22Rv1 (cell line): ENCODE results near the gene CDC14A.

Source experiments
- H3K27ac ChIP-seq: fragments of 450-650 bp; 2 replicates; pipeline ENCODE4 v1.5.1; 2017
- ZFX ChIP-seq: fragments of 450-650 bp; IDR thresholded peaks from 2 replicates; pipeline ENCODE4 v1.6.1; 2017; ENCODE audit warnings: antibody characterized with exemption, borderline replicate concordance
- TF ChIP-seq, protein P1 (sequence below): fragments of 450-650 bp; IDR thresholded peaks from 2 replicates; pipeline ENCODE4 v1.5.1; 2017; ENCODE audit warnings: mild to moderate bottlenecking

Gene CDC14A

DNA sequence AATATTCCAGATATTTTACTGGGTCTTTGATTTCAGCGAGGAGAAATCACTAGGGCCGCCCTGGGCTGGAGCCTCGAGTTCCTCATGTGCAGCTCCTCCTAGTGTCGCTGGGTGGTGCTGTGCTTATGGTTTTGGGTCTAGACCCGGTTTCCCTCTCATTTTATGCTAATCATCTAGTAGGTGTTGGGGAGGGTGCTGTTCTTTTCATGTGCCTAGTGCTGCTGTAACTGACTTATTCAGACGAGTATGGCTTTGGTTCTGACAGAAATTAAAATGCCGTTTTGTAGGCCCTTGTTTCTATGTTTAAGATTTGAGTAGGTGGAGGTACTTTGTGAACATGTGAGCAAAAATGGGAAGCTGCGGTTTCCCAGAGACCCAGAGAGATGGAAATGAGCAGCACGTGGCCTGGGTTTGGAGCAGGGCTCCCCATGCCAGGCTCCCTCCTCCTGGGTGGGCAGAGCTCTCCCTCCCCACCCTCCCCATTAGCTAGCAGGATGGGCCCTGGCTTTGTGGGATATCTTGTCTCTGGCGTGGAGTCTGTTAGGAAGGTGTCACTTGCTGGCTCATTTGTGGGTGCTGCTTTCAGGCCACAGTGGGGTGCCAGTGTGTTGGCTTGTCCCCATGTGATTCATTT is 111.6 kb downstream of the CDC14A start:
- TF ChIP-seq, protein P1, sequence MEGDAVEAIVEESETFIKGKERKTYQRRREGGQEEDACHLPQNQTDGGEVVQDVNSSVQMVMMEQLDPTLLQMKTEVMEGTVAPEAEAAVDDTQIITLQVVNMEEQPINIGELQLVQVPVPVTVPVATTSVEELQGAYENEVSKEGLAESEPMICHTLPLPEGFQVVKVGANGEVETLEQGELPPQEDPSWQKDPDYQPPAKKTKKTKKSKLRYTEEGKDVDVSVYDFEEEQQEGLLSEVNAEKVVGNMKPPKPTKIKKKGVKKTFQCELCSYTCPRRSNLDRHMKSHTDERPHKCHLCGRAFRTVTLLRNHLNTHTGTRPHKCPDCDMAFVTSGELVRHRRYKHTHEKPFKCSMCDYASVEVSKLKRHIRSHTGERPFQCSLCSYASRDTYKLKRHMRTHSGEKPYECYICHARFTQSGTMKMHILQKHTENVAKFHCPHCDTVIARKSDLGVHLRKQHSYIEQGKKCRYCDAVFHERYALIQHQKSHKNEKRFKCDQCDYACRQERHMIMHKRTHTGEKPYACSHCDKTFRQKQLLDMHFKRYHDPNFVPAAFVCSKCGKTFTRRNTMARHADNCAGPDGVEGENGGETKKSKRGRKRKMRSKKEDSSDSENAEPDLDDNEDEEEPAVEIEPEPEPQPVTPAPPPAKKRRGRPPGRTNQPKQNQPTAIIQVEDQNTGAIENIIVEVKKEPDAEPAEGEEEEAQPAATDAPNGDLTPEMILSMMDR, result peak; percentile 85
- TF ChIP-seq ZFX, result no peak
- H3K27ac ChIP-seq, result peak overlapping the region; percentile 48; the same call in 1 of the 2 replicates

DNA sequence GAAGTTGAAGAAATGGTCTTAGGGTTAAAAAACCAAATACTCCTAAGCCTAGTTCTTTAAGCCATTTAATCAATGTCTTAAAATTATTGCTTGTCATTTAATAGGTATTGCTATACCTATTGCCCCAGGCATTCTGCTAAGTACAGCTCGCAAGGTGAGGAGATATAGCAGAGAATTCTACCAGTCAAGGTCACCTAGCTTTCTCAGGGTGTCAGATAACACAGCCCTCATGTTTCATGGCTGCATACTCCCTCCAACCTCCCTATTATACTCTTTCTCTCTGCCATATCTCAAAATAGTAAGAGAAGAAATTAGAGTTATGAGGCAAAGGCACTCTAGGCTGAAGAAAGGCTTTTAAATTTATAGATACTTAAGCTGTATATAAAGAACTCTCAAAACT is 117.3 kb downstream of the CDC14A start:
- TF ChIP-seq, protein P1, result no peak
- TF ChIP-seq ZFX, result no peak
- H3K27ac ChIP-seq, result no peak overlapping the region

DNA sequence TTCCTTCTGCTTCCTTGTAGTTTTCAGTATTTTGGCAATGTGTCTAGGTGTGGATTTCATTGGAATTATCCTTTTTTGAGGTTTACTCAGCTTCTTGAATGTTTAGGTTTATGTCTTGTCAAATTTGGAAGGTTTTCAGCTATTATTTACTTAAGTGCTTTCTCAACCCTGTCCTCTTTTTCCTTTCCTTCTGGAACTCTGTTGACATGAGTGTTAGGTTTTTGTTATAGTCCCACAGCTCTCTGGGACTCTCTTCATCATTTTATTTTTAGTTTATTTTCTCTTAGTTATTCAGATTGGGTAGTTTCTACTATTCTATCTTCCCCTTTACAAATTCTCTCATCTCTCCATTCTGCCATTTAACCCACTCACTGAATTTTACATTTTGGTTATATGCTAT is 122.5 kb downstream of the CDC14A start:
- TF ChIP-seq ZFX, result no peak
- TF ChIP-seq, protein P1, result no peak
- H3K27ac ChIP-seq, result no peak overlapping the region

DNA sequence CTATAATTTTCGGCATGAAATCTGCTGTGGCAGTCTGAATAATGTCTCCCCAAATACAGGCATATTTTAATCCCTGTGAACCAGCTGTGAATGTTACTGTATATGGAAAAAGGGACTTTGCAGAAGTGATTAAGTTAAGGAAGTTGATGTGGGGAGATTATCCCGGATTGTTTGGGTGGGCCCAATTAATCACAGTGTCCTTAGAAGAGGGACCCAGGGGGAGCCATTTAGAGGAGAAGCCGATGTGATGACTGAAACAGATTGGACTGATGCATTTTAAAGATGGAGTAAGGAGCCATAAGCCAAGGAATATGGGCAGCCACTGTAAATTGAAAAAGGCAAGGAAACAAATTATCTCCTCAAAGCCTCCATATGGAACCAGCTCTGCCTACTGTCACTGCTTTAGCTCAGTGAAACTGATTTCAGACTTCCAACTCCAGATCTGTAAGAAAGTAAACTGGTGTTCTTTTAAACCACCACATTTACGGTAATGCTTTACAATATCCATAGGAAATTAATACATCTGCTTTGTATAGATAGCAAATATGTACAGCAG is 124.5 kb downstream of the CDC14A start:
- TF ChIP-seq ZFX, result no peak
- TF ChIP-seq, protein P1, result no peak
- H3K27ac ChIP-seq, result no peak overlapping the region

DNA sequence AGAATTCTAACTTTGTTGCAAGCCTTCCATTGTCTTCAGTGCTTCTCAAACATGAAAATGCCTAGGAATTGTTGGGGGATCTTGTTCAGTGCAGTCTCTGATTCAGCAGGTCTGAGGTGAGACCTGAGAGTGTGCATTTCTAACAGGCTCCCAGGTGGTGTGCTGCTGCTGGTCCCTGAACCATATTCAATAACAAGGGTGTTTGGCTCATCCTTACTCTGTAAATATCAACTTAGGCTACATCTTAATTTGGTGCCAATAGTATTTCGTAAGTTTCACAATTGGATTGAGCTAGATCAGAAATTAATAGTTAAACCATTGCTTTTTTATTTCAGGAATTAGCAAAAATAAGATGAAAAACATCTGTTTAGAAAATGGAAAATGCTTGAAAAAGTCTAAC is 126.5 kb downstream of the CDC14A start:
- TF ChIP-seq ZFX, result no peak
- TF ChIP-seq, protein P1, result no peak
- H3K27ac ChIP-seq, result no peak overlapping the region

DNA sequence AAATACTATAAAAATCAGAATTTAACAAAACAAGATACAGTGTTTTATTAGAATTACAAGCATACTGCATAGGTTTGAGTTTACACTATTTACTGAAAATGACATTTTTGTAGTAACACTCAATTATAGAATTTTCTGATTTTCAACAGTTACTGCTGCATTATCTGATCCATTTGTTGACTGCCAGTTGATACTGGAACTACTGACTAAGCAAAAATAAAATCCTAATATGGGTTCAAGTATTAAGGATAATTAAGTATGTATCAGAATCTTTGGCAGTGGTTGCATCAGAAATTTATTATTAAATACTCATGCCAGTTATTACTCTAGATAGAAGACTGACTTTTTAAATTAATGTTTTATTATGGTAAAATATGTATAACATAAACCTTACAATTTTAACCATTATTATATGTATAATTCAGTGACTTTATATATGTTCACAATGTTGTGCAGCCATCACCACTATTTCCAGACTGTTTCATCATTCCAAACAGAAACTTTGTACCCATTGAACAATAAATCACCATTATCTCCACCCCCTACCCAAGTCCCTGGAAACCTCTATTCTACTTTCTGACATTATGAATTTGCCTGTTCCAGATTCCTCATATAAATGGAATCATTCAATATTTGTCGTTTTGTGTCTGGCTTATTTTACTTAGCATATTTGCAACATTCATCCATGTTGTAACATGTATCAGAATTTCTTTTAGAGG is 127.5 kb downstream of the CDC14A start:
- TF ChIP-seq ZFX, result no peak
- TF ChIP-seq, protein P1, result no peak
- no peak overlapping the region for H3K27ac ChIP-seq

DNA sequence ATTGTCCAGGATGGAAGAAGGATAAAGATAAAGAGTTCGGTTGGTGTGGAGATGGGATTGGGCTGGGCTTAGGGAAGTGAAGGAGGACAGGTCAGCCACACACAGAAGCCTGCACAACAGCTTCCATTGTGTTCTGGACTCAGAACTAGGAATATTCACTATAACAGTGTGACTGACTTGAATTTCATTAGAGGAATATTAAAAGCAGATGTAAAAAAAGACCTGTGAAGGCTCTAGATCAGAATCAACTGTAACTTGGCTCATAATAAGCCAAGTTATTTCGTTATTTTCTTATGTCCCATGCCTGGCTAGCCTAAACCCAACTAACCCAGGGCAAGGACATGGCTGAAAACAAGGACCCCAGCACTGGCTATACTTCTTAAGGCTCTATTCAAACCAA is 129.0 kb downstream of the CDC14A start:
- H3K27ac ChIP-seq, result no peak overlapping the region
- TF ChIP-seq, protein P1, result no peak
- no peak for TF ChIP-seq ZFX
